Pancreas (tissue), 10 donors: ENCODE data around the gene CTNNA2. TPM values are rescaled to one million over a fixed set of nuclear protein-coding genes. Genes with fewer than 3 reads are reported as not detected.

Experiments used
- ATAC-seq, 4 donors: fragments of 200-7000 bp; cut with Tn5 transposase; one replicate each; pipeline versions ENCODE4 v1.8.0 to v1.9.1; 2020; ENCODE audit warnings: mild to moderate bottlenecking in 4 of 4, moderate library complexity in 4 of 4
- DNase-seq, 6 donors: peaks; one replicate each; pipeline ENCODE4 v3.0.0-alpha.2; 2020
- FAIRE-seq: peaks from 2 replicates; lab custom pipeline; 2012; peaks lifted over from hg19 to GRCh38; lab: Jason Lieb, UNC
- H3K27ac ChIP-seq, 4 donors: fragments of 200-600 bp; sonication (generic); 1 replicate in 3 of 4; 2 replicates in 1 of 4; pipeline versions ENCODE4 v1.5.0 to v1.8.0; 2020
- H3K27me3 ChIP-seq, 4 donors: fragments of 200-600 bp; one replicate each; pipeline ENCODE4 v1.8.0; 2021
- H3K36me3 ChIP-seq, 3 donors: fragments of 200-600 bp; sonication (generic) in 1 of 3; one replicate each; pipeline versions ENCODE4 v1.5.0 to v1.8.0; 2020 to 2021
- H3K4me1 ChIP-seq, 3 donors: fragments of 200-600 bp; one replicate each; pipeline ENCODE4 v1.8.0; 2021
- H3K4me3 ChIP-seq, 4 donors: fragments of 200-600 bp; sonication (generic) in 2 of 4; one replicate each; pipeline versions ENCODE4 v1.5.0 to v1.8.0; 2020 to 2021
- H3K9me3 ChIP-seq, 4 donors: fragments of 200-600 bp; one replicate each; pipeline ENCODE4 v1.8.0; 2021
- WGBS, 2 donors: extraction: QIAGEN DNeasy Blood & Tissue Kit; methylation state at CpG; one replicate each; pipeline ENCODE4 v1.1.7; 2013; 5-methylcytosine and 5-hydroxymethylcytosine counted together
- intact Hi-C, 3 donors: fragments of 100-400 bp; cut with DNase I; formaldehyde crosslinking; loops; one replicate each; pipeline versions ENCODE4 v1.11.1 to v1.14.2; 2022
- polyA plus RNA-seq, 2 donors: library from polyadenylated mRNA; stranded (reverse); fragments of 200-250 nt; gene quantifications; one replicate each; pipeline ENCODE4 v1.2.3, GENCODE V29; 2013
- total RNA-seq, 6 donors: library from RNA; stranded (reverse); fragmentation: NEBNext Ultra II Directional in 4 of 6; extraction: Animal tissue kit (Norgen Biotek cat#: 25700) in 4 of 6; gene quantifications; one replicate each; pipeline versions ENCODE4 v1.2.1 to v1.2.4, GENCODE V29; 2021 to 2023
- TF ChIP-seq, protein P1 (sequence below), 4 donors: fragments of 200-600 bp; sonication (generic) in 3 of 4; IDR thresholded peaks; one replicate each; pipeline versions ENCODE4 v1.5.0 to v1.8.0; 2021; ENCODE audit warnings: antibody characterized with exemption in 4 of 4
- donor health status: healthy with polysubstance abuse.
- donor health status: DM: no; HTN: no; CAD: no; lungs with moderate emphysema.
- donor health status: DM: no; HTN: no; CAD: no.
- donor health status: control.
- donor health status: control.
- donor health status: Bipolar disorder and iron deficiency.
- donor health status: DM: yes; HTN: yes; CAD: no.
- donor health status: DM: no; HTN: no; CAD: no.
- donor health status: DM: no; HTN: no; CAD: no.
- donor health status: DM: yes; HTN: yes; CAD: no.

The CTNNA2 gene
- total and polyA plus RNA-seq, 8 donors: 0.25 to 12.1 (median 2.1) TPM

DNA sequence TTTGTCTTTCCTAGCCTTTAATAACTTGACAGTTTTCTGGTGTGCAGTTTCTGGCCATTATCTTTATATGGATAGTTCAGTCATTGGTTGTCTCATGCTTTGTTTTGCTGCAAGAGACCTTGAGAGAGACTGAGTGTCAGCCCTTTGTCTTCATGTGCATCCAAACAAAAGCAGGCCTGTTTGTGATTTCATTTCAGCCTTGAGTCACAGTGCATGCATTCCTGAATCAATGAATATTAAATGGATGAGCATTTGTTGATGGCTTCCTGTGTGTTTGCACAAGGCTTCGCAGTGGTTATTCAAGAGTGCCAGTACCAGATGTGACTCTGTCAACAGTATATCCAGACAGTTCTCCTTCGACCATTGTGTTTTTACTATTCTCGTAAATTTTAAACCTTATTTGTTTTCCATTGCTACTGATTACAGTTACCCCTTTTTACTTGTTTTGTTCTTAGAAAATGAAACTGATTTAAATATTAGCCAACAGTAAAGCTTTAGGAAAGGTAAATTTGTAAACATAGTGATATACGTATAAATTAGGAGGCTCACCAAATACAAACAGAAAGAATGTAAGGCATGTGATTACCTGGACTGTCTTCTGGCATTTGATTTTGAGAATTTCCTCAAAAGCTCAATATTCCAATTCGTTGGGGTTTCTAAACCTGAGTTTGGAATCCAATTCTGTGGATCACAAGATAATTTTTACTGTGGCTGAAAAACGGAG is 319.8 kb downstream of the CTNNA2 start:
- Histone ChIP-seq H3K4me3 (no peak overlapping the region), H3K9me3 (no peaks in the 10 kb centered on the region), H3K27me3 (no peaks in the 10 kb centered on the region), H3K27ac (no peak overlapping the region), H3K4me1 (no peaks in the 10 kb centered on the region), H3K36me3 (no peaks in the 10 kb centered on the region)
- FAIRE-seq (no peak), ATAC-seq (peak in 1 of 4 donors; percentile 55), DNase-seq (no peak)
- intact Hi-C loops: no loop called here
- WGBS, 2 donors: 52 to 56% methylated on average over 6 of the region's 6 CpGs
- TF ChIP-seq, protein P1, sequence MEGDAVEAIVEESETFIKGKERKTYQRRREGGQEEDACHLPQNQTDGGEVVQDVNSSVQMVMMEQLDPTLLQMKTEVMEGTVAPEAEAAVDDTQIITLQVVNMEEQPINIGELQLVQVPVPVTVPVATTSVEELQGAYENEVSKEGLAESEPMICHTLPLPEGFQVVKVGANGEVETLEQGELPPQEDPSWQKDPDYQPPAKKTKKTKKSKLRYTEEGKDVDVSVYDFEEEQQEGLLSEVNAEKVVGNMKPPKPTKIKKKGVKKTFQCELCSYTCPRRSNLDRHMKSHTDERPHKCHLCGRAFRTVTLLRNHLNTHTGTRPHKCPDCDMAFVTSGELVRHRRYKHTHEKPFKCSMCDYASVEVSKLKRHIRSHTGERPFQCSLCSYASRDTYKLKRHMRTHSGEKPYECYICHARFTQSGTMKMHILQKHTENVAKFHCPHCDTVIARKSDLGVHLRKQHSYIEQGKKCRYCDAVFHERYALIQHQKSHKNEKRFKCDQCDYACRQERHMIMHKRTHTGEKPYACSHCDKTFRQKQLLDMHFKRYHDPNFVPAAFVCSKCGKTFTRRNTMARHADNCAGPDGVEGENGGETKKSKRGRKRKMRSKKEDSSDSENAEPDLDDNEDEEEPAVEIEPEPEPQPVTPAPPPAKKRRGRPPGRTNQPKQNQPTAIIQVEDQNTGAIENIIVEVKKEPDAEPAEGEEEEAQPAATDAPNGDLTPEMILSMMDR (IDR thresholded peaks at IDR 0.05): no peak

DNA sequence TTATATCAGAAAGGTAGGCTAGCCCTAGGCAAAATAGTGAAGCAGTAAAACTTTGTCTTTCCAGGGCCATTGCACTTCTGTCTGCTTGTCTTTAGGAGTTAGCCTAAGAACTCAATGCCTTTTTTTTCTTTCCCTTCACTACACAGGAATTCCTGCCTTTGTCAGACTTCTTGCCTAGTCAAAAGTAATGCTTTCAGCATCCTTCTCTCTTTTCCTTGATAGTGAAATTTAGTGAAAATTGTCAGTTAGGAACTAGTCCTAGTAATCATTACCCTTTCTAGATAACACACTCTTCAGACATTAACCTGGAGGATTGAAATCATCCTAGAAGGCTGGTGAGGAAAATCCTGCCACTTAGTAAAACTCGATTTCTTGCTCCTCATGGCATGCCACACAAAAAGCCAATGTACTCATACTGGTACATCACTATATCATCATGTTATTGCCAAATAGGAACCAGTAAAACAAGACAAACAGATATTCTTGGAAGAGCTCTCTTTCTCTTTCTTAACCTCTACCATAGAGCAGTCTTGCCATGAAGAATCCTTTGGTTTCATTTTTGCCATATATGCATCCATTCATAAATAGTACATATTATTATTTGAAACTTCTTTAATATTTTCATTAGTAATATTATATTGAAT is 320.5 kb downstream of the CTNNA2 start:
- H3K27ac ChIP-seq: no peak overlapping the region
- no peak for ATAC-seq
- TF ChIP-seq, protein P1 (IDR thresholded peaks at IDR 0.05): no peak
- no peaks in the 10 kb centered on the region for H3K36me3 ChIP-seq
- no peak overlapping the region for H3K4me3 ChIP-seq
- intact Hi-C loops: no loop called here
- H3K4me1 ChIP-seq: no peaks in the 10 kb centered on the region
- no peak for FAIRE-seq
- H3K27me3 ChIP-seq: no peaks in the 10 kb centered on the region
- no peaks in the 10 kb centered on the region for H3K9me3 ChIP-seq
- 37 to 48% methylated on average over 1 of the region's 1 CpG for WGBS, 2 donors
- no peak for DNase-seq

DNA sequence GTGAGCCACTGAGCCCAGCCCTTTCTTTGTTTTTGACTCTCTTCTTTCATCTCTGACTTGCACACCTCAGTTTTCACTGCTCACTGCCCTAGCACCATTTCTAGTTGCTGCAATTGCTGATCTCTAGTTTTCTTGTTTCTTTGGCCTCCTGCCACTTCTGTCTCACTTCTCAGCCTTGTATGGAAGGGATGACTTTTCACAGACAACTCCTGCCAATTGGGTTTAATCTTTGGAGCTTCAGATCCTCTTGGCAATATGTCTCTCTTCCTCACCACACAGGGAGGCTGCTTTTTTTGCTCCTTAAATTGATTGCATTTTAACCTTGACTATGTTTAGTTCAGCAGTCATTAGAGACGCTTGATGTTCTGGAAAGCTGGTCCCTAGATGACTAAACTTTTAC is 323.1 kb downstream of the CTNNA2 start:
- FAIRE-seq (no peak), ATAC-seq (no peak), DNase-seq (no peak)
- Histone ChIP-seq H3K36me3 (no peaks in the 10 kb centered on the region), H3K27me3 (no peaks in the 10 kb centered on the region), H3K4me3 (no peak overlapping the region), H3K4me1 (no peaks in the 10 kb centered on the region), H3K9me3 (no peaks in the 10 kb centered on the region), H3K27ac (no peak overlapping the region)
- 57 to 65% methylated on average over 1 of the region's 1 CpG for whole genome bisulfite sequencing, 2 donors
- TF ChIP-seq, protein P1 (IDR thresholded peaks at IDR 0.05): no peak
- intact Hi-C loops: no loop called here

DNA sequence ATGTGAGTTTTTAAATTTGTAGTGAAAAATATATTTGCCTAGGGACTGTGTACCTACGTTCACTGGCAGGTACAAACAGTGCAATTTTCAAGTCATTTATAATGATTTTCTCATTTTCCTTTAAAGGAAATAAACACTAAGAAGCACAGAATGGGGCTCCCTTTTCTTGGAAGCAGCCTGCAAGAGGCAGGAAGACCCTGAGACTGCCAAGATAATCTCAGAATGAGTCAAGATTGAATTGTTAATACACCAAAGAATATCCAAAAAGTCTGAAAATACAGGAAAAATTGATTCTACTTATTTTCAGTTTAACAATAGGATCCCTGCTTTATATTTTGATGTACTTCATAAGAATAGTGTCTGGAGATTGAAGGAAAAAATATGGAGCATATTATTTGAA is 331.2 kb downstream of the CTNNA2 start:
- FAIRE-seq (no peak), ATAC-seq (no peak), DNase-seq (no peak)
- Histone ChIP-seq H3K27me3 (no peaks in the 10 kb centered on the region), H3K9me3 (no peaks in the 10 kb centered on the region), H3K36me3 (no peaks in the 10 kb centered on the region), H3K4me3 (no peak overlapping the region), H3K27ac (no peak overlapping the region), H3K4me1 (no peaks in the 10 kb centered on the region)
- 26 to 30% methylated on average over 1 of the region's 1 CpG for WGBS, 2 donors
- intact Hi-C loops: no loop called here
- TF ChIP-seq, protein P1 (IDR thresholded peaks at IDR 0.05): no peak

DNA sequence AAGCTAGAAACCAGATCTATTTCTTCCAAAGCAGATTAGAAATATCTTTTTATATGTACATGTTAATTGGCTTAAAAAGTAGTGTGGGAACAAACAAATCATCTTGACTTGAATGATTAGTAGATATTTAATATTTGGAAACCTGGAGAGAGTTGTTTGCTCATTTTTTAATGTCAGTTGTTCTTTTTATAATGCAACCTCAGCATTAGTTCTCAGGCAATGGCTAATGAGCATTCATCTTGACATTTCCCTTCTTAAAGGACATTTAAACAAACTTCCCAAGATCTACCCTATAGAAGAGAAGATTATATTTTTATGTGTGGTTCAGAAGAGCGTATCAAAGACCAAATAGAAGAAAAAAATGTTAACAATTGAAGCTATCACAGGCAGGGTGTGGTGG is 334.0 kb downstream of the CTNNA2 start:
- intact Hi-C loops: no loop called here
- Histone ChIP-seq H3K27me3 (no peaks in the 10 kb centered on the region), H3K36me3 (no peaks in the 10 kb centered on the region), H3K9me3 (no peaks in the 10 kb centered on the region), H3K4me3 (no peak overlapping the region), H3K27ac (no peak overlapping the region), H3K4me1 (no peaks in the 10 kb centered on the region)
- TF ChIP-seq, protein P1 (IDR thresholded peaks at IDR 0.05): no peak
- DNase-seq: no peak
- ATAC-seq: no peak
- 79 to 86% methylated on average over 1 of the region's 1 CpG for WGBS, 2 donors
- no peak for FAIRE-seq
